GM12892 (cell line): ENCODE results near the gene EIF4EBP2.

Source experiments
- POLR2A ChIP-seq: IDR thresholded peaks from 2 replicates; pipeline ENCODE4 v1.6.1; 2011; ENCODE audit warnings: low read depth, low read length, control low read depth
- POLR2AphosphoS5 ChIP-seq: IDR thresholded peaks from 2 replicates; pipeline ENCODE4 v1.6.1; 2011; ENCODE audit warnings: low read depth, low read length, control low read depth
- TAF1 ChIP-seq: IDR thresholded peaks from 2 replicates; pipeline ENCODE4 v1.6.1; 2011; ENCODE audit warnings: low read depth, mild to moderate bottlenecking, control low read depth, low read length, borderline replicate concordance

GRCh38 chr10:70358446-70358845, 45.5 kb upstream of the EIF4EBP2 start:
- TF ChIP-seq POLR2A (no peak), POLR2AphosphoS5 (no peak), TAF1 (no peak)
